NCI-H187 treated with DMSO at 0.1 percent for 48 hours (cell line): ENCODE results near the gene TRPV3.
"Not testable (repeated sequence)": the region's sequence is repeated elsewhere in the genome, so short reads cannot be mapped to it uniquely, and the experiment has no call there.

Experiments used
- DNase-seq: peaks from one replicate; lab custom pipeline; 2025; lab: John Stamatoyannopoulos, UW

TRPV3 gene

DNA sequence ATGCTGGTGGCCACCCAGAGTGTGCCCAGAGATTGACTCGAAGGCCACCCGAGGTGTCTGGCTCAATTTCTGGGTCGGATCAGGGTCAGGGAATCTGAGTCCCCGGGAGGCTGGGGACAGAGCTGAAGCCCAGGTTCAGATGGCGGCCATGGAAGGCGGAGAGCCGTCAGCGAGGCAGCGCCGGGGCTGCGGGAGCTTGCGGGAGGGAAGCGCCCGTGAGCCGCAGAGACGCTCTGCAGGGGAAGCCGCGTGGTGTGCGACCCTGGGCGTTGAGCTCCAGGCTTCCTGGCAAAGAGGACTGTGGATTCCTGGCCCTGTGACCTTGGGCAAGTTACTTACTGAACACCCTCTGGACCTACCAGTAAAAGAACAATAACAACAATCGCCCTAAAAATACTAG, 85.5 kb downstream of the TRPV3 start:
- no peak for DNase-seq

DNA sequence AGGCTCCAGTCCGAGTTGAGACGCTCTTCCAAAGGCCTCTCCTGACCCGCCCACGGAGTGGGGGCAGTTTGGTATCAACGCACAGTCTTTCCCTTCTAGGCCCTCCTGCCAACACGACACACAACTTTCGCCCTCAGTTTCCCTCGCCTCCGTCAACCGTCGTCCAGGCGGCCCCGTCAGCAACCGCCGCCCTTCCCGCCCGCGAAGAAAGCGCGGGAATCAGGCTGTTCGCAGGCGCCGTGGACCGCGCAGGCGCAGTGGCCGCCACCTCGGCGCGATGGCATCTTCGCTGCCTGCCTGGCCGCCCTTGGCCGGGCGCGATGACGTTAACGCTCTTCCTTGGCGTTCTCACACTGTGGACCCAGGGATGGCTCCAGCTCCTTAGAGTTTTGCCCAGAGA, 86.0 kb downstream of the TRPV3 start, which contains the start of gene SPATA22:
Gene SPATA22, minus strand, starts transcription at position 221 of the 400 bp plus-strand sequence. CDS start 2,494 bp downstream, outside the sequence.
- no peak for DNase-seq

DNA sequence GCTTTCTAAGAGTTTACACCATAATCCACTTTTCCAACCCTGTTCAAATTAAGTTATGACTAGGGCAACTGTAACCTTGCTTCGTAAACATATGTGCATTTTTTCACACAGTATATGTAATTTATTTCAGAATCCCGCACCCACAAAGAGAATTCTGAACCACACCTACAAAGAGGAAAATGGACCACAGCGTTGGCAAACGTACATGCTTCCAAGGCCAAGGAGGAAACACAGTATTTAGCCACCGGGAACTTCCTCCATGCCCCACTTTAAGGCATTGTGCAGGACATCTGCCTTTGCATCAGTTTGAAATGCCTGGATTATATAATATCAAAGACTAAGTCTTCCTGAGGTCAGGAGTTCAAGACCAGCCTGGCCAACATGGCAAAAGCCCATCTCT, 88.1 kb downstream of the TRPV3 start:
- no peak for DNase-seq

DNA sequence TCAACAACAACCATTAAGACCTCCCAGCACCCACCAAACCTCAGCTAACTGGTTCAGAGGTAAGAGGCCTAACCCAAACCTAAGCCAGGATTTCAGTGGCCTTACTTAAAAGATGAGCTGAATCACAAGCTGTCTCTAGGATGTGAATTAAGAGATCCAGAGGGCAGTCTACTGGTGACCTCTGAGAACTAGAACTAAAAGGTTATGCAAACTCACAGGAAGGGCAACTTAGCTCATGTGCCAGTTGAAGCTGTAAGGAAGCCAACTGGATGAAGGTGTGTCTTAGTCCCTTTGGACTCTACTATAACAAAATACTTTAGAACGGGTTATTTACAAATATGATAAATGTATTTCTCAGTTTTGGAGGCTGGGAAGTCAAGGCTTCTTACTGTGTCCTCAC, 91.3 kb downstream of the TRPV3 start:
- DNase-seq: not testable (repeated sequence)
